GM18508 (cell line): ENCODE data around the gene CEMIP.

Source experiments
- ATAC-seq: cut with Tn5 transposase; IDR thresholded peaks from one replicate; pipeline ENCODE4 v1.9.1; 2021; ENCODE audit warnings: moderate number of reproducible peaks; ENCODE audit not compliant: insufficient read depth, unreplicated experiment

The CEMIP gene

GRCh38 chr15:80915472-80915871, 136.3 kb downstream of the CEMIP start:
- no peak for ATAC-seq

DNA sequence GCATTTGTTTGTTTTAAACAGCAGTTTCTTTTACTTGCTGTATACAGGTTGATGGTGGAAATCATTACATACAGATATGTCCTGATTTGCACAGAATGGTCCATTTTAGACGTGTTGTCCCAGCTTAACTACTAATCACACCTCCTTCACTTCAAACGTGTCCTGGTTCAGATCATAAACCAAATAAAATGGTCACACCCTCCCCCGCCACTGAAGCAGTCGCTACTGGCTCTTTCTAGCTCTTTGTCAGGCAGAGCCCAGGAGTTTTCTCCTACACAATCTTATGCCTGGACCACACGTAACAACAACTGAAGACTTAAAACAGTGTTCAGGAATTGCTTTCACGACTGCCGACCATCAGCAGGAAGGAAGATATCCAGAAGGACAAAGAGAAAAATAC, 136.9 kb downstream of the CEMIP start:
- no peak for ATAC-seq

GRCh38 chr15:80918196-80918783, 139.1 kb downstream of the CEMIP start:
- ATAC-seq: no peak

DNA sequence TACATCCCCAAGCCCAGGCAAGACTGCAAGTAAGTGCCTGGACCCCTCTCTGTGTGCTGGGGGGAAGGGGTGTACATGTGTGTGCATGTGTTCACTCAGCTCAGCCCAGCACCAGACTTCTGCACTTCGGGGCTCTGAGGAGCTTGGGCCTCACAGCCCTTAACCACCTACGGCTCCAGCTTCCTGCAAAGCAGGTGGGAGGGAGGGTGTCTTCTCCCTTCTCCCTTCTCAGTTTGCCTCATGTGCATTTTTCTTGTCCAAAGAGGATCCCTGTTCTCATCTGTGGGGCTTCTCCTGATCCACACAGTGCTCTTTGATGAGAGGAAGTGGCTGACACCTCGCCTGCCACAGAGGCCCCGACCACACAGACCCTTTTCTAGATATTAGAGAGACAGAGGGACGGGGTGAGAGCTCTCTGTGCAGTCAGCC, 141.1 kb downstream of the CEMIP start:
- no peak for ATAC-seq

DNA sequence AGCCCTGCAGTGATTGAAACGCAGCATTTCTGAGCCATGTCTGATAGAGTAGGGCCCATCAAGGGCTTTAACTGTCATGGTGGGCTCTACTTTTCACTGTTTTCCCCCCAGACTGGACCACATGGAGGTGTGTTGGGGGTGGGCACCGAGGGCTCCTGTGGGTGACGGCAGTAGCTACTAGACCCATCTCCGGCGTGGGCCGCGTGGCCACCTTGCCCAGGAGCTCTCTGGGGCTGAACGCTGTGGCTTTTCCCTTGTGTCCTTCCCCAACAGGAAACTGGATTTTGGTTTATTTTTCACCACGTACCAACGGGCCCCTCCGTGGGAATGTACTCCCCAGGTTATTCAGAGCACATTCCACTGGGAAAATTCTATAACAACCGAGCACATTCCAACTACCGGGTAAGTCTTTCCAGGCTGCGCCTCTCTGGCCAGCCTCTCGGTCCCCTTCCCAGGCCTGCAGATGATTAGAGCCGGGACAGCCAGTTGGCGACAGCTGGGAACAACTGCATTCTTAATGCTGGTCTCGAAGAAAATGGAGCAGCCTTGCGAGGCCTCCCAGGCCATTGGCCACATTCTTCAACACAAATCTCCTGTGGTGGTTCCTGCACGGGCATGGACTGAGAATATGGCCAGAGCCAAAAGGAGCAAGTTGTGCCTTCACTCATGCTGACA, 142.7 kb downstream of the CEMIP start:
- no peak for ATAC-seq

- no peak for ATAC-seq
Measured at GRCh38 chr15:80923668-80924067, 144.5 kb downstream of the CEMIP start.

- ATAC-seq: no peak
Measured at GRCh38 chr15:80924278-80924677, 145.1 kb downstream of the CEMIP start.

DNA sequence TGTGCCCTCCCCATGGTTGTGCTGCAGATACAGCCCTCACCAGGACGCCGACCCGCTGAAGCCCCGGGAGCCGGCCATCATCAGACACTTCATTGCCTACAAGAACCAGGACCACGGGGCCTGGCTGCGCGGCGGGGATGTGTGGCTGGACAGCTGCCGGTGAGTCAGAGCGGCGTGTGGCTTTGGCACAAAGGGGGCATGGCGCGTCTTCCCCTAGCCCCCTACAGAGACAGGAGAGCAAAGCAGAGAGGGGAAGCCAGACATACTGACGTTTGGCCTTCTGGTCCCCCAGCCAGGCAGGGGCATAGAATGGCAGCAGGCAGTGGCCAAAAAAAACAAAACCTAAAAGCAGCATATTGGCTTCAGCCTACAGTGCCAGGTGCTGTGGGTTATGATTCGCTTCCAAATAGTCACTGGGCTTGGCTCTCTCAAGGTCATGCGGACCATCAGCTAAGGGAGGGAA, 146.5 kb downstream of the CEMIP start:
- no peak for ATAC-seq

DNA sequence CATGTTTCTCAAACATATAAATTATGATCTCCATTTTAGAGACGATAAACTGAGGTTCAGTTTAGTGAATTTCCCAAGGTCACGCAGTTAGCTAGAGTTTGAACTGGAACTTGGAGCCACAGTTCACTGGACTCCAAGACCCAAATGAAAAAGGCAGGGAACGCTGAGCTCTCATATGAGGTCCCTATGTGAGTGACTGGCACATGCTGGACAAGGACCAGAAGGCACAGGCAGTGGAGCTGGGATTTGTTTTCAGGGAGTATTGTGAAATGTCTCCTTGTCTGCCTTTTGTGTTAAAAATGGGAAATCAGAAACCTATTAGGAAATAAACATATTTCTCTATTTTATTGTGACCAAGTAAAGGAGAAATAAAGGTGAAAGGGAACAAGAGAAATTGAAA, 147.0 kb downstream of the CEMIP start:
- no peak for ATAC-seq

DNA sequence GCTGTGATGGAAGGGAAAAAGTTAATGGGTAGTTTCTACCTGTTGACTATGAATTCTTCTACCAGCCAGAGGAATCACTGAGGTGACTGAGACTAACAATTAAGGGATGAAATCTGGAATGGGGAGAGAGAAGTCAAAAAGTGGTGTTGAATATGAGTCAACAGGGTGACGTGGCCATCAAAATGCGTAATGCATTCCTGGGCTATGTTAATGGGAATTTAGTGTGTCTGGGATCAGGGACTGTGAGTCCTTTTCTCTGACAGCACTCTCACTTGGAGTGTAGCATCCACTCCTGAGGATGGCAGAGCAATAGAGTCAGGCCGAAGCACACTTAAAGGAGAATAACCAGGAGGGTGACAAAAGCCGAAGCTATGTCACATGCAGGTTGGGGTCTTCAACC, 150.1 kb downstream of the CEMIP start:
- ATAC-seq: no peak

DNA sequence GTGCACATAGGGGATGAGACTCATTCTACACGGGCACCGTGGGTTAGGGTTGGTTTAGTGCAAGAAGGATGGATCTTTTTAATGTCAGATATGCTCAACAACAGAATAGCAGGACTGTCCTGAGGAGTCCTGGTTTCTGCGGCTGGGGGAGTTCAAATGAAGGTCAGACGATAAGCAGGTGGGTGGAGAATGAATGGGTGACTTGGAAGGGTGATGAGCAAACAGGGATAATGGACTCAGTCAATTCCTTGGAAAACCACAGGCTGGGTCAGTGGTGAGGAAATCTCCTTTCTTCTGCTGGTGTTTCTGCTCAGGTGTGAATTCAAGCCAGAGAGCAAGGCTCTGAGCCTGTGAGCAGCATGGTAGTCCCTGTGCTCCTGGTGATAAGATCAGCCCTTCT, 150.5 kb downstream of the CEMIP start:
- ATAC-seq: no peak

DNA sequence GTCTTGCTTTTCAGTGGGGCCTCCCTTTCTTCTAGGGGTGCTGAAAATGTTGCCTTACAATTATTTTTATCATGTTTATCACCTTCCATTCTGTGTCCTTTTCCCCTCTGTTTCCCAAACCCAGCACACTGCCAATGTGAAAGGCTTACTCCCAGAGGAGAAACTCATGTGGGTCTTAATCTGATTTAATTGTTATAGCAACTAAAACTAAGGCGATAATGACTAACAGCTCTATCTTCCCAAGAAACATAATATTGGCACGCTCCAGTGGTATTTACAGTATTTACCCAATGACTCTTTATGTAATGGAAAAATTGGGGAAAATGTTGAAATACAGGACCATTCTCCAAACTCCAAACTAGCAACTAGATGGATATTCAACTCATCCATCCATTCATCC, 152.0 kb downstream of the CEMIP start:
- no peak for ATAC-seq

GRCh38 chr15:80931721-80932512, 152.7 kb downstream of the CEMIP start:
- ATAC-seq: no peak

GRCh38 chr15:80932513-80932815, 153.3 kb downstream of the CEMIP start:
- no peak for ATAC-seq

- ATAC-seq: no peak
Measured at GRCh38 chr15:80932989-80933388, 153.8 kb downstream of the CEMIP start.

DNA sequence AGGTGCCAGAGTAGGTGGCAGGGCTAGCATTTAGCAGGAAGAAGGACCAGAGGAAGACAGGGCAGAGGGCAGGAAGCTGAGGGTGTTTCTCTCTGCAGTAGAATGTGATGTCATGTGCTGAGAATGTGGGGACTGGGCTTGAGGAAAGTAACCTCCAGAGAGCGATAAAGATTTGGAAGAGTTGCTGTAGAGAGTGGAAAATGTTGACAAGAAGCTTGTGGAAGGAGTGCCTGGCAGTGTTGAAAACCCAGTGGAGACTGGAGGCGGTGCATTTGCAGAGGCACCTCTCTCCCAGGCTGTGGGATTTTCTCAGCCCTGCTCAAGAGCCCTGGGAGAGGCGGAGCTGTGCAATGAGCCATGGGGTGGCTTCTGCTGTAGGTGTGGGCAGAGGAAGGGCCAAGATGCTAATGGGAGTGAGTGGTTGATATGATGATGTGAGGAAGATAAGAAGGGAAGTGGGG, 155.6 kb downstream of the CEMIP start:
- no peak for ATAC-seq

DNA sequence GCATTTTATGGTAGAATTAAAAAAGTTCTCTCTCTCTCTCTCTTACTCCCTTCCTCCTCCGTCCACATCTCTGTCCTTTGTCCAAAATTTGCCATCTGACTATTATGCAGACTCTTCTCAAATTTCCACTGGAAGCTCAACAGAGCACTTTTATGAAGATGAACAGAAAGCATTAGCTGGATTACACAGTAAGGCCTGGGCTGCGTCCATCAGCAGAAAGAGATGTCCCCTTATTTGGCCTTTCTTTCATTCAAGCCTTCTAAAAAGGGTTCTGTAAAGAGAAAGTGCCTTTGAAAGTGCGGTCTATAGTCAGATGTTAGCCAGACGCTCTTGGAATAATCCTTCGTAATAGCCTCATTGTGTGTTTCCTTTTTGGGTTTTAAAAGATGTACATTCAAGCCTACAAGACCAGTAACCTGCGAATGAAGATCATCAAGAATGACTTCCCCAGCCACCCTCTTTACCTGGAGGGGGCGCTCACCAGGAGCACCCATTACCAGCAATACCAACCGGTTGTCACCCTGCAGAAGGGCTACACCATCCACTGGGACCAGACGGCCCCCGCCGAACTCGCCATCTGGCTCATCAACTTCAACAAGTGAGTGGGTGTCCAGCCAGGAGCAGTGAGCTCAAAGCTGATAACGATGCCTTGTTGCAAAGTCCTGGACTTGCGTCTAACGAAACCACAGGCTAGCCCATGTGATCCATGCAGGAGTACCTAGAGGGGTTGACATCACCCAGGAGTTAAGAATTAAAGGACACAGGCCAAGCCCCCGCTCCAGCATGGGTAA, 157.3 kb downstream of the CEMIP start:
- ATAC-seq: no peak

DNA sequence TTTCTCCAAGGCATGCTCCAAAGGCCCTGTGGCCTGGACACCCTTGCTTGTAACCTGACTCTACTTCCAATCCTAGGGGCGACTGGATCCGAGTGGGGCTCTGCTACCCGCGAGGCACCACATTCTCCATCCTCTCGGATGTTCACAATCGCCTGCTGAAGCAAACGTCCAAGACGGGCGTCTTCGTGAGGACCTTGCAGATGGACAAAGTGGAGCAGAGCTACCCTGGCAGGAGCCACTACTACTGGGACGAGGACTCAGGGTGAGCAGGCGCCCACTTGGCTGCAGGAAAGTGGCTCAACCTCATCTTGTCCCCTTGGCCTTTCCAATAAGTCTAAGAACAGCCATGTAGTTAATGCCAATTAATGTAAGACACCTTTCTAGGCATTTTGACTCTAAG, 158.5 kb downstream of the CEMIP start:
- no peak for ATAC-seq

- no peak for ATAC-seq
Measured at GRCh38 chr15:80939216-80939615, 160.0 kb downstream of the CEMIP start.

DNA sequence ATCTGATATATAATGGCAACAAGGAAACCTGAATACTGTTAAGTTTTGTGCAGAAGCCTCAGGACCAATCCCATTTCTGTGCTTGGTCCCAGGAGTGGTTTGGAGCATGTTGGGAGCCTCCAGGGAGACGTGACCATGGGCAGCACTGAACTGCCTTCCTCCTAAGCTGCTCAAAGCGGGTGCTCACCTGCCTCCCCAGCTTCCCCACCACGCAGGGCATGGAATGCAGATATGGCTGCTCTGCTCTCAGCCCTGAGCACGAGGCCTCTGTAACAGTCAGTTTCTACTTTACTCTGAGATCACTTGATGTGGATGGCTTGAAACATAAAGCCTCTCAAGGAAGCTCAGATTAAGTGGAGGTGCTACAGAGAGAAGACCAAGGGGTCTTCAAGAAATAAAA, 161.2 kb downstream of the CEMIP start:
- no peak for ATAC-seq

GRCh38 chr15:80940851-80941250, 161.7 kb downstream of the CEMIP start:
- no peak for ATAC-seq
